ENCODE data around the gene EGFL8.

DNA sequence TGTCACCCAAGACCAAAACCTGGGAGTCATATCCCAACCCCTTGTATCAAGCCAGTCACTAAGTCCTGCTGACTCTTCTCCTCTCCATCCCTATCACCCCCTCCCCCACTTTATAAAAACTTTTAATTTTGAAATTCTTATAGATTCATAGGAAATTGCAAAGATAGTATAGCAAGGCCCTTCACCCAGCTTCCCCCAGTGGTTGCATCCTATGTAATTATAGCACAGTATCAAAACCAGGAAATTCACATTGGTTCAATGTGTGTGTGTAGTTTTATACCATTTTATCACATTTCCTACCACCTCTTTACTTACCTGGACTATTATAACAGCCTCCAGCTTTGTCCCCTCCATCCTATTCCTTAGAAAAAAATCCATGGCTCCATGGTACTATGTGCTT lies 6.3 kb upstream of the EGFL8 start:
- TF ChIP-seq ZBTB7A (IDR thresholded peaks at IDR 0.05; ENCODE audit: low read depth), result no peak
- TF ChIP-seq TAF1 (IDR thresholded peaks at IDR 0.05; ENCODE audit: low read depth), result no peak
- no peak for TF ChIP-seq EP300 (IDR thresholded peaks at IDR 0.05; ENCODE audit: borderline replicate concordance)
- TF ChIP-seq CEBPB (IDR thresholded peaks at IDR 0.05), result no peak
- no peak for TF ChIP-seq YY1 (IDR thresholded peaks at IDR 0.05; ENCODE audit: low read depth)
- TF ChIP-seq, protein P1, sequence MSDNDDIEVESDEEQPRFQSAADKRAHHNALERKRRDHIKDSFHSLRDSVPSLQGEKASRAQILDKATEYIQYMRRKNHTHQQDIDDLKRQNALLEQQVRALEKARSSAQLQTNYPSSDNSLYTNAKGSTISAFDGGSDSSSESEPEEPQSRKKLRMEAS (IDR thresholded peaks at IDR 0.05), result no peak
- no peak for TF ChIP-seq CREB1 (IDR thresholded peaks at IDR 0.05; ENCODE audit: low read depth)
- TF ChIP-seq TEAD4 (IDR thresholded peaks at IDR 0.05), result no peak
- no peak for TF ChIP-seq FOXM1 (IDR thresholded peaks at IDR 0.05; ENCODE audit: borderline replicate concordance, low read depth)
- TF ChIP-seq, protein P2, sequence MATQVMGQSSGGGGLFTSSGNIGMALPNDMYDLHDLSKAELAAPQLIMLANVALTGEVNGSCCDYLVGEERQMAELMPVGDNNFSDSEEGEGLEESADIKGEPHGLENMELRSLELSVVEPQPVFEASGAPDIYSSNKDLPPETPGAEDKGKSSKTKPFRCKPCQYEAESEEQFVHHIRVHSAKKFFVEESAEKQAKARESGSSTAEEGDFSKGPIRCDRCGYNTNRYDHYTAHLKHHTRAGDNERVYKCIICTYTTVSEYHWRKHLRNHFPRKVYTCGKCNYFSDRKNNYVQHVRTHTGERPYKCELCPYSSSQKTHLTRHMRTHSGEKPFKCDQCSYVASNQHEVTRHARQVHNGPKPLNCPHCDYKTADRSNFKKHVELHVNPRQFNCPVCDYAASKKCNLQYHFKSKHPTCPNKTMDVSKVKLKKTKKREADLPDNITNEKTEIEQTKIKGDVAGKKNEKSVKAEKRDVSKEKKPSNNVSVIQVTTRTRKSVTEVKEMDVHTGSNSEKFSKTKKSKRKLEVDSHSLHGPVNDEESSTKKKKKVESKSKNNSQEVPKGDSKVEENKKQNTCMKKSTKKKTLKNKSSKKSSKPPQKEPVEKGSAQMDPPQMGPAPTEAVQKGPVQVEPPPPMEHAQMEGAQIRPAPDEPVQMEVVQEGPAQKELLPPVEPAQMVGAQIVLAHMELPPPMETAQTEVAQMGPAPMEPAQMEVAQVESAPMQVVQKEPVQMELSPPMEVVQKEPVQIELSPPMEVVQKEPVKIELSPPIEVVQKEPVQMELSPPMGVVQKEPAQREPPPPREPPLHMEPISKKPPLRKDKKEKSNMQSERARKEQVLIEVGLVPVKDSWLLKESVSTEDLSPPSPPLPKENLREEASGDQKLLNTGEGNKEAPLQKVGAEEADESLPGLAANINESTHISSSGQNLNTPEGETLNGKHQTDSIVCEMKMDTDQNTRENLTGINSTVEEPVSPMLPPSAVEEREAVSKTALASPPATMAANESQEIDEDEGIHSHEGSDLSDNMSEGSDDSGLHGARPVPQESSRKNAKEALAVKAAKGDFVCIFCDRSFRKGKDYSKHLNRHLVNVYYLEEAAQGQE (IDR thresholded peaks at IDR 0.05; ENCODE audit: low read depth), result no peak
- TF ChIP-seq, protein P3, sequence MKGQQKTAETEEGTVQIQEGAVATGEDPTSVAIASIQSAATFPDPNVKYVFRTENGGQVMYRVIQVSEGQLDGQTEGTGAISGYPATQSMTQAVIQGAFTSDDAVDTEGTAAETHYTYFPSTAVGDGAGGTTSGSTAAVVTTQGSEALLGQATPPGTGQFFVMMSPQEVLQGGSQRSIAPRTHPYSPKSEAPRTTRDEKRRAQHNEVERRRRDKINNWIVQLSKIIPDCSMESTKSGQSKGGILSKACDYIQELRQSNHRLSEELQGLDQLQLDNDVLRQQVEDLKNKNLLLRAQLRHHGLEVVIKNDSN (IDR thresholded peaks at IDR 0.05), result no peak
- TF ChIP-seq RAD21 (IDR thresholded peaks at IDR 0.05; ENCODE audit: low read depth), result no peak
- no peak for TF ChIP-seq NFIC (IDR thresholded peaks at IDR 0.05)
